SHP77 treated with DMSO at 0.1 percent for 48 hours (cell line): ENCODE results near the gene PMM1.
A peak's percentile ranks its signal among the peaks of the same experiment; 100 is the strongest.
"Not testable (repeated sequence)": the region's sequence is repeated elsewhere in the genome, so short reads cannot be mapped to it uniquely, and the experiment has no call there.

Experiments used
- DNase-seq: peaks from one replicate; lab custom pipeline; 2025; lab: John Stamatoyannopoulos, UW

Gene PMM1

DNA sequence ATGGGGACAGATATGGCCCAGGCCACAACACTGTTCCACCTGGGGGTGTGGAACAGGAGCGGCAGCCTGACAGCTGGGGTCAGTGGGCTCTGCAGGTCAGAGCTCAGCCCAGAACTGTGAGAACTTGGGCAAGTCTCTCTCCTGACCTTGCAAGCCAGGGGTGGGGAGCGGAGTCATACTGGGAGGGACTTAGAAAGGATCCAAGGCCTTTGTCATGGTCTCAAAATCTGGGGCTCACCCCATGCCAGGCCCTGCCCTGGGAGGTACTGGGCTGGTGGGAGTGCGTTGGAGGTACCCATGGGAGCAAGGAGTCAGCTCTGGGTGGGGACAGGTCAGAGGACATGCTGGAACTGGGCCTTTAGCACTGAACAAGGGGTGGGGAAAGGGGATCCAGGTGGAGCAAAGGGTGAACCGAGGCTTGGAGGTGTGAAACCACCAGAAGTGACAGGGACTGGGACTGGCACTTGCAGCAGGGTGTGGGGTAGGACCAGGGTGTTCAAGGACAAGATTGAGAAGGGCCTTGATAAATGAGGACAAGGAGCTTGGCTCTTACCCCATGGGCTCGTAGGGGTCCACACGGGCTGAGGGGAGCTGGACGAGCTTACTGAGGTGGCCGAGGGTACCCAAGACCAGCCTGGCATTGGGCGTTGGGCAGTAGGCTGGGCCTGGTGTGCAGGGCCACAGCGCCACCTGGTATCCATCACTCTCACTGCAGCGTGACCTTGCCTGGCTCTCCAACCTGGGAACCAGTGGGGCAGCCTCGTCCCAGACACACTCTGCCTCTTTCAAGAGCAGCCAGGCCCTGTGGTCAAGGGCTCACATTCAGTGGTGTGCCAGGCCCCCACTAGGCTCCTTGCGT lies 7.4 kb upstream of the PMM1 start:
- DNase-seq, result peak; percentile 28

DNA sequence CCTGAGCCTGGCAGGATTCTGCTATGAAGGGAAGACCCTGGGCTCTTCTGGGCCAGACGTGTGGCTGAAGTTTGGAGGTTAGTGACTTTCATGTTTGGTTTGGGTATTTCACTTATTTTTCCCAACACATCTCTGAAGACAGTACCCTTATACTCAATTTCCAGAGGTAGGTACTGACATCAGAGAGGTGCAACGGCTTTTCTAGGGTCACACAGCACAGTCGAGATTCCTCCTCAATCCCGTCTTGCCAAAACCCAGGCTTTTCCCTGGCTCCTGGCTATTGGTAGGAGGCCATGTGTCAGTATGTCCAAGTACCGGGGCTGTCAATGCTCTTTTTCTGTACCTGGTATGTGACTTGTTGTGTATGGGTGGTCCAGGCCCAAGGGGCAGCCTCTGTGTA lies 6.1 kb upstream of the PMM1 start:
- DNase-seq, result no peak

DNA sequence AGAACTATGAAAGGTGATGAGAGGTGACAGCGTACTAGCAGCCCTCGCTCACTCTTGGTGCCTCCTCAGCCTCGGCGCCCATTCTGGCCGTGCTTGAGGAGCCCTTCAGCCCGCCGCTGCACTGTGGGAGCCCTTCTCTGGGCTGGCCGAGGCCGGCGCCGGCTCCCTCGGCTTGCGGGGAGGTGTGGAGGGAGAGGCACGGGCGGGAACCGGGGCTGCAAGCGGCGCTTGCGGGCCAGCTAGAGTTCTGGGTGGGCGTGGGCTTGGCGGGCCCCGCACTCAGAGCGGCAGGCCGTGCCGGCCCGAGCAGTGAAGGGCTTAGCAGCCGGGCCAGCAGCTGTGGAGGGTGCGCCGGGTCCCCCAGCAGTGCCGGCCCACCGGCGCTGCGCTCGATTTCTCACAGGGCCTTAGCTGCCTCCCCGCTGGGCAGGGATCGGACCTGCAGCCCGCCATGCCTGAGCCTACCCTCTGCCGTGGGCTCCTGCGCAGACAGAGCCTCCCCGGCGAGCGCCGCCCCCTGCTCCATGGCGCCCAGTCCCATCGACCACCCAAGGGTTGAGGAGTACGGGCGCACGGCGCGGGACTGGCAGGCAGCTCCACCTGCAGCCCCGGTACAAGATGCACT lies 3.8 kb upstream of the PMM1 start:
- not testable (repeated sequence) for DNase-seq

DNA sequence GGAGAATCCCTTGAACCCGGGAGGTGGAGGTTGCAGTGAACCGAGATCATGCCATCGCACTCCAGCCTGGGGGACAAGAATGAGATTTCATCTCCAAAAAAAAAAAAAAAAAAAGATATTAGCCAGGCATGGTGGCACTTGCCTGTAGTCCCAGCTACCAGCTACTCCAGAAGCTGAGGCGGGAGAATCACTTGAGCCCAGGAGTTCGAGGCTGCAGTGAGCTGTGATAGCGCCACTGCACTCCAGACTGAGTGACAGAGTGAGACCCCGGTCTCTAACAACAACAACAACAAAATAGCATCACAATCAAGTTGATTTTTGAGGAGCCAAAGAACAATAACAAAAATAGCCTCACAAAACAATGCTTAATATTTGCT lies 2.3 kb downstream of the PMM1 start:
- no peak for DNase-seq

DNA sequence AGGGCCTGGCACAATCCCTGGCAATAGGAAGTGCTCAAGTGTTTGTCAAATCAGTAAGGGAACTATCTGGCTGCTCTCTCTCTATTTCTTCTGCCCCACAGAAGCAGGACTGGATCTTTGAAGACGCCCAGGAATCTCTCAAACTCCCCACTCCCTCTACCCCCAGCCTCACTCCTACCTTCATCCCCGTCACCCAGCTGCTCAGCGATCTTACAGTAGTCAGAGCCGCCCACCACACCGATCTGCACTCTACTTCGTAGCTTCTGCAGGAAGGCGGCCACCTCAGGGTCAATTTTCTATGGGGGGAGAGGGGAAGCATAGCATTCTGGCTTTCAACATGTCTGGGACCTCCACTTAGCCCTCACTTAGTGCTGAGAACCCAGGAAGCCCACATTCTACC lies 3.7 kb downstream of the PMM1 start:
- DNase-seq, result no peak

DNA sequence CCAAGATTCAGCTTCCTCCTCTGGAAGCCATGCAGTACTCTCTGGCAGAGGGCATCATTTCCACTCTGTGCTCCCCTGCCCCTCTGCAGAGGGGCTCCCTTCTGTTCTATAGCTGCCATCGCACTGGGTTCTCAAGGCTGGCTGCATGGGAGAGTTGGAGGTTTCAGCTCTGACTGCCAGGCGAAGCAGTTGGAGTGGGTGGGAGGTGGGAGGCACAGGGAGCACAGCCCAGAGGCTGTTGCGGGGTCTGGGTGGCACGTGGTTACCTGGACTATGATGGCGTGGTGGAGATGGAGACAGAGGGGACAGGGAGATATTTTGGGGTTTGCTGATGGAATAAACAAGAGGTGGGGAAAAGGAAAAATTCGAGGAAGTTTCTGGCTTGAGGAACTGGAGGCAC lies 4.8 kb downstream of the PMM1 start:
- no peak for DNase-seq

DNA sequence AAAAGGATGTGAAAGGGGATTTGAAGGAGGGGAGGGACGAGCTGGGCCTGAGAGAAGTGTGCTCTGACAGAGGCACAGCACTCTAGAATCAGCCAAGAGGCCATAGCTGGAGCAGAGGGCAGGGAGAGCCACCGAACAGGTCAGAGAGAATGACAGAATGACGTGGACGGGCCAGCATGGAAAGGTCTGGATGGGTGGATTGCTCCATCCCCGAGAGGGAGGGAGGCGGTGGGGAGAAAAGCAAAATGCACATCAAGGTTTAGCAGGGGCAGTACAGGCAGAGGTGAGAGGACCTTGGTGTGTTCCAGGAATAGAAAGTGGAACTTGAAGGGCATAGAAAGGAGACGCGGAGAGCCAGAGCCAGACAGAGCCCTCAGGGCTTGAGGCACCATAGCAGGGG lies 6.9 kb downstream of the PMM1 start:
- no peak for DNase-seq

DNA sequence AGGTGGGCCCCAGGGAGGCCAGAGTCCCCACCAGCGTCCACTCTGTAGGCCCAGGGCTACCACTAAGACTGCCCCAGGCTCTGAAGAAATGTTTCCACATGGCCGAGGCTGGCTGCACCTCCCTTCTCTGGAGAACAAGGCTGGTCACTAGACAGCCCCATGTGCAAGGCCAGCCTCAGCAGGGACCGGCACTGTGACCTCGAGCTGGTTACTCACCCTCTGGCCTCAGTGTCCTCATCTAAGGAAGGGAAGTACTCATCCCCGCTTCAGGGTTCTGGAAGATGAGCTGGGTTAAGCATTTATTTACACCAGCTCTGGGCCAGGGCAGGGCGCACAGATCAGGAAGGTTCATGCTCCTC lies 9.7 kb downstream of the PMM1 start:
- DNase-seq, result no peak

- no peak for DNase-seq
These were observed 10.2 kb downstream of the PMM1 start for GRCh38 chr22:41579297-41579996.

DNA sequence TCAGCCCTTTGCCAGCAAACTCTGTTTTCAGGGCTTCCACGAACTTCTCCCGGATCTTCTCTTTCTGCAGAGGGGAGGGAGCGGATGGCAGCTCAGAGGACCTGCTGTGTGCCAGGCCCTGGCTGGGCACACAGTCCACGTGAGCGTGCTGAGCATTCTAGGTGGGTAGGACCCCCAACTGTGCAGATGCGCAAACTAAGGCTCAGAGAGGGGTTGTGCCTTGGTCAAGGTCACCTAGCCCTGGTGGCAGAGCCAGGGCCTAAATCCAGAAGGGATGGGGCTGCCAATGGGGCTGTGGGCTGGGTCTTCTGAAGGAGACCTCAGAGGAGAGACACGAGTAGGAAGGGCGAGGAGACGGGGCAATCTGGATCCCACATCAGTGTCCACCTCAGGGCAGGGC lies 10.8 kb downstream of the PMM1 start:
- no peak for DNase-seq

DNA sequence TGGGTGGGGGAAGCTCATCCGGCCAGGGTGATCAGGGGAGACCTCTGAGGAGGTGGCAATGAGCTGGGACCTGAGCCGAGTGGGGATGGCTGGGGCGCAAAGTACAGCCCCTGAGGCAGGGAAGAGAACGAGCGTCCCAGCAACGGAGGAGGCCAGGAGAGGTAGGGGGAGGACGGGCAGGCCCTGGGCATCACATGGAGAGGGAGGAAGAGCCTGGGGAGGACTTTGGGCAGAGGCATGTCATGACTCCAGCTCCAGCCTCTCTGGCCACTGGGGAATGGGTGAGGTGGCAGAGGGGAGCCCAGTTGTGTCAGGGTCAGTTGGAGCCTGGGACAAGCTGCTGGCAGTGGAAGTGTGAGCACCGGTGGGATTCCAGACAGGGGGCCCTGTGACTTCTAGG lies 11.5 kb downstream of the PMM1 start:
- DNase-seq, result no peak

DNA sequence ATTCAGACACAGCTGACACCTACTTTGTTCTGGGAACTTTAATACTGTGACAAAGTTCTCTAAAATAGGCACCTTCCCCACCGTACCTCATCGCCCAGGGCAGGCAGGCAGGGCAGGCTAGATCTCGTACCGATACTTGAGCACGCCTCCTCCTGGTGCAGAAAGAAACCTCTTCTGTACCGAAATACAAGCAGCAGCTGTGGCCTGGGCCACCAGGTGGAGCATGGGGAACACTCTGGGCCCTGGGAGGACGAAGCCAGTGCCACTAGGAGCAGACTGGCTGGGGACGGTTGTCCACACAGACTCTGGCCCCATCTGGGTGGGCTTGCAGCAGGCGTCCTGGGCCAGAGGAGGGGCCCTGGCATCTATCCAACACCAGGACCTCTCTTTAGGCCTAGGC lies 12.8 kb downstream of the PMM1 start:
- peak; percentile 13 for DNase-seq

DNA sequence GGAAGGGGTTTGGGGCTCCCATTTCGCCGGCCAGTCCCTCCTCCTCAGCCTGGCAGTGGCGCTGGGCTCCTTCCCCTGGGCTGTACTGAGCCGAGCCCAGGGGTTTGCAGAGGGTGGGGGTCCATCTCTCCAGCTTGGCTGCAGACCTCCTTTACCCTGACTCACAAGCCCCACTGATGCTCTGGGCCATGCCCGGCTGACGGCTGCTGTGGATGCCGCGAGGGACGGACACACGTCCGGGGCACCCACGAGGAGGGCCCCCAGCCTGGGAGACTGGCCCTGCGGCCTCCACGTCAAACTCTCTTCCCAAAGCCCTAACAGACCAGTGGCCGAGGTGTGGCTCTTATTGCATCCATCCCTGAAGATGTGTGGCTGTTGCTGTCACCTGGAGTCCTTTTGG lies 14.1 kb downstream of the PMM1 start:
- no peak for DNase-seq

GRCh38 chr22:41574847-41575381 lies 14.7 kb downstream of the PMM1 start:
- DNase-seq, result no peak

GRCh38 chr22:41573677-41574076 lies 16.0 kb downstream of the PMM1 start:
- DNase-seq, result no peak

DNA sequence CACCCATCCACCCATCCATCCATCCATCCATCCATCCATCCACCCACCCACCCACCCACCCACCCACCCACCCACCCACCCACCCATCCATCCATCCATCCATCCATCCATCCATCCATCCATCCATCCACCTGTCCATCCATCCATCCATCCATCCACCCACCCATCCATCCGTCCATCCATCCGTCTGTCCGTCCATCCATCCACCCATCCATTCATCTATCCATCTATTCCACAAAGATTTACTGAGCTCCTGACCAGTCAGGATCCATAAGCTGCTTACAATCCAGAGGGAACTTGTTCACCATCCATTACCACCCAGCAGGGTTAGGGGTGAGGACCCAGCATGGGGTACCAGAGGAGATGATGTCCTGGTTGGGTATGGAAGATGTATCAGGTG lies 17.3 kb downstream of the PMM1 start:
- DNase-seq, result not testable (repeated sequence)

DNA sequence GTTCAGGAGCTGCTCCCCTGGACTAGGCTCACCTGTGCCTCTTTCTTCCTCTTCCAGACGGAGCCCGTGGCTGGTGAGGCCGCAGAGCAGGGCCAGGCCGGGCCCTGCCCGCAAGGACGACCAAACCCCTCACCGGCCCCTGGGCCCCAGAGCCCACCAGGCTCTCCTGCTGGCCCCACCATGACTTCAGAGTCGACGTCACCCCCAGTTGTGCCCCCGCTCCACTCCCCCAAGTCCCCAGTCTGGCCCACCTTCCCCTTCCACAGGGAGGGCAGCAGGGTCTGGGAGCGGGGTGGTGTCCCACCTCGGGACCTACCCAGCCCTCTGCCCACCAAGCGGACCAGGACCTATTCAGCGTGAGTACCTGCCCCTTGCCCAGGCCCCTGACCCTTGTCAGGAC lies 17.9 kb downstream of the PMM1 start:
- DNase-seq, result no peak

GRCh38 chr22:41570221-41570620 lies 19.4 kb downstream of the PMM1 start:
- no peak for DNase-seq

- DNase-seq, result no peak
These were observed 20.8 kb downstream of the PMM1 start for GRCh38 chr22:41568811-41569210.

DNA sequence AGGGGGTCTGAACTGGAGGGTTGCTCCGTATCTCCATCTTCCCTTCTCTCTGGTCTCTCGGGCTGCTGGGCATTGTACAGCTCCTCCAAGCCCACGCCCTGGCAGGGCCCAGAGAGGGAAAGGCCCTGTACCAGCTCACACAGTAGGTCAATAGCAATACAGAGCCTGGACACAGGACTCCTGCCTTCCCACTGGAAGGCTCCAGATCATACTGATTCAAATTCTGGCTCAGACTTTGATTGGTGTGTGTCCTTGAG lies 22.2 kb downstream of the PMM1 start:
- no peak for DNase-seq

DNA sequence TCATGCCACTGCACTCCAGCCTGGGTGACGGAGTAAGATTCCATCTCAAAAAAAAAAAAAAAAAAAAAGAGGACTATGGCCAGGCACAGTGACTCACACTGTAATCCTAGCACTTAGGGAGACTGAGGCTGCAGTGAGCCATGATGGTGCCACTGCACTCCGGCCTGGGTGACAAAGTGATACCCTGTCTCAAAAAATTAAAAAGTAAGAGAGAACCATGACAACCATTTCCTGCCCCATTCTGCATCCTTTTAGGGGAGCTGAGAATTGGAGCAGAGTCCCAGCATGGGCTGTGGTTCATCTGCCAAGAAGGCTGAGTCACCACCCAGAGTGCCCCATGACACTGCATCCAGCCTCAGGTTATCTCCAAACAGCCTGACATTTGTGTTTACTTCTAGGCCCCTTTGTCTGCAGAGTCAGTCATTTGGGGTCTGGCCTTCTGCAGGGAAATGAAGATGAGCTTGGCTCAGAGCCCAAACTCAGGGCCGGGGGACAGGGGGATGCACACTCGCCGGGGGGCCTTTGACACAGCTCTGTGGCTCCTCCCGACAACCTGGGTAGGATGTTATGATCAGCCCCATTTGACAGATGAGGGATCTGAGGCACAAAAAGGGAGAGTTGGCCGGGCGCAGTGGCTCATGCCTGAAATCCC lies 24.1 kb downstream of the PMM1 start:
- DNase-seq, result no peak

DNA sequence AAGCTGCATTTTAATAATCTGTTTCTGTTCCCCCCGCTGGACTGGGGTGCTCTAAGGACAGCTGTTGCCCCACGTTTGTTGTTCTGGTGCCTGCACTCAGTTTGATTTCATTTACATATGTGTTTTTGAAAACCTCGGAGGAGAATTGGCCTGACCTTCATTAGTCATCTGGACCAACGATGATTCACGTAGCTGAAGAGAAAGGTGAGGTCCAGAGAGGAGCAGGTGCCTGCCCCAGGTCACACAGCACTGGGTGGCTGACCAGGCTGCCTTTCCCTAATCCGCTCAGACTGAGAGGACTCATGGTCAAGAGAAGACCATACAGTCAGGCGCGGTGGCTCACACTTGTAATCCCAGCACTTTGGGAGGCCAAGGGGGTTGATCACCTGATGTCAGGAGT lies 25.1 kb downstream of the PMM1 start:
- DNase-seq, result no peak
